Rectal smooth muscle tissue (tissue), 1 donor: ENCODE measurements around the gene UBR4.

Experiments used
- H3K27ac ChIP-seq: one replicate; pipeline ENCODE4 v1.7.0; 2013; ENCODE audit warnings: low read depth, low read length, inconsistent platforms
- H3K27me3 ChIP-seq: one replicate; pipeline ENCODE4 v1.7.0; 2013; ENCODE audit warnings: low read length; ENCODE audit not compliant: control insufficient read depth, insufficient read depth
- H3K36me3 ChIP-seq: one replicate; pipeline ENCODE4 v1.7.0; 2013; ENCODE audit warnings: low read length; ENCODE audit not compliant: control insufficient read depth, insufficient read depth
- H3K4me1 ChIP-seq: one replicate; pipeline ENCODE4 v1.7.0; 2013; ENCODE audit warnings: low read length; ENCODE audit not compliant: control insufficient read depth, insufficient read depth
- H3K4me3 ChIP-seq: one replicate; pipeline ENCODE4 v1.7.0; 2013; ENCODE audit warnings: low read length
- H3K9ac ChIP-seq: one replicate; pipeline ENCODE4 v1.7.0; 2013; ENCODE audit warnings: low read length

The UBR4 gene

DNA sequence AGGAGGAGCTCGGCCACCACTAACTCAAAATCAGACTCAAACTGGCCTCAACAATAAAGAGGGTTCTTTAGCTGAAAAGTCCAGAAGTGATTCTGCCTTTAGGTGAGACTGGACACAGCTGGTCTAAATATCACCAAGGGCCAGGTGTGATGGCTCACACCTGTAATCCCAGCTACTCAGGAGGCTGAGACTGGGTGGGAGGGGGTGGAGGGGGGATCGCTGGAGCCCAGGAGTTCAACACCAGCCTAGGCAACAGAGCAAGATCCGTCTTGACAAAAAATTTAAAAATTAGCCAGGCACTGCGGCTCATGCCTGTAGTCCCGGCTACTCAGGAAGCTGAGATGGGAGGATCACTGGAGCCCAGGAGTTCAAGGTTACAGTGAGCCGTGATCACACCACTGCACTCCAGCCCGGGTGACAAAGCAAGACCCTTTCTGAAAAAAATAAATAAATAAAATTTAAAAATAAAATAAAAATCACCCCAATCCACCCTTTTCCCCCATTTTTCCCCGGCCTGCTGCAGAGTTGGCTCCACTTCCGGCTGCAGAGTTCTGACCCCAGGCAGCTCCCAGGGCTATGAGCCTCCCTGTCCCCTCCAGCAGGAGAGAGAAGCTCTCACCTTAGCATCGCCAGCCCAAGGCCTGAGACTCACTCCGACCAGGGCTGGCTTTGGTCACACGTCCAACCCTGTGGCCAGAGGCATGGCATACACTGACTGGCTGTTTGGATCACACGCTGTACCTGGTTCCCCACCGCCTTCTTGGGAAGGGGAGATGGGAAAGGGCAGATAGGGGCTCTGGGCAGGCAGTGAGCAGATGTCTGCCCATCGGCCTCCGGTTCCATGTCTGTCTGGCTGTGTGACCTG, 166.3 kb downstream of the UBR4 start:
- H3K4me1 ChIP-seq, result no peaks in the 10 kb centered on the region
- no peaks in the 10 kb centered on the region for H3K27me3 ChIP-seq
- H3K4me3 ChIP-seq, result no peak overlapping the region
- no peak overlapping the region for H3K27ac ChIP-seq
- H3K9ac ChIP-seq, result no peak overlapping the region
- H3K36me3 ChIP-seq, result no peaks in the 10 kb centered on the region

GRCh38 chr1:19042675-19043578, 167.1 kb downstream of the UBR4 start:
- H3K4me3 ChIP-seq, result no peak overlapping the region
- no peak overlapping the region for H3K27ac ChIP-seq
- no peaks in the 10 kb centered on the region for H3K36me3 ChIP-seq
- no peaks in the 10 kb centered on the region for H3K4me1 ChIP-seq
- H3K9ac ChIP-seq, result no peak overlapping the region
- H3K27me3 ChIP-seq, result no peaks in the 10 kb centered on the region

DNA sequence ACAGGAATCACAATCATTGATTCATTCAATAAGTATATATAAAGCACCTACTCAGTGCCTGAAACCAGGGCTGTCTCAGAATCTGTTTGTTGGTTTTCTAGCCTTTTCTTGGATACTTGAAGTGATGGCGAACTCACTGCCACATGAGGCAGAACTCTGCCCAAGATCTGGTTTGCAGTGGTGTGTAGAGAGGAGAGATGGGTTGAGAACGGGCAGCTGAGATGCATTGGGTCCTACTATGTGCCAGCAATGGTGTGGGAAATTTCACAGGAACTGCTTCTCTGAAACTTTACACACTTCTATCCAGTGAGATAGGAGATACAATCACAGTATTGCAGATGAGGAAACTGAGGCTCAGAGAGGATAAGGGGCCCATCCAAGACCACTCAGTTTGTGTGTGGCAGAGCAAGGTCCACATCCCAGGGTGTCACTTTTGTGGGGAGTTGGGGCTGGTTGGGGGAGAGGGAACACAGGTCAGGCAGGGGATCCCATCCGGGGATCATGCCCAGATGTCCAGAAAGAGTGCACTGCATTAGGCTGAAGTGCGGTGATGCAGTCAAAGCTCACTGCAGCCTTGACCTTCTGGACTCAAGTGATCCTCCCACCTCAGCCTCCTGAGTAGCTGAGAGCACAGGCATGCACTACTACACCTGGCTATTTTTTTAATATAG, 169.9 kb downstream of the UBR4 start:
- H3K4me3 ChIP-seq, result no peak overlapping the region
- no peaks in the 10 kb centered on the region for H3K4me1 ChIP-seq
- H3K36me3 ChIP-seq, result no peaks in the 10 kb centered on the region
- no peak overlapping the region for H3K27ac ChIP-seq
- H3K27me3 ChIP-seq, result no peaks in the 10 kb centered on the region
- H3K9ac ChIP-seq, result no peak overlapping the region

DNA sequence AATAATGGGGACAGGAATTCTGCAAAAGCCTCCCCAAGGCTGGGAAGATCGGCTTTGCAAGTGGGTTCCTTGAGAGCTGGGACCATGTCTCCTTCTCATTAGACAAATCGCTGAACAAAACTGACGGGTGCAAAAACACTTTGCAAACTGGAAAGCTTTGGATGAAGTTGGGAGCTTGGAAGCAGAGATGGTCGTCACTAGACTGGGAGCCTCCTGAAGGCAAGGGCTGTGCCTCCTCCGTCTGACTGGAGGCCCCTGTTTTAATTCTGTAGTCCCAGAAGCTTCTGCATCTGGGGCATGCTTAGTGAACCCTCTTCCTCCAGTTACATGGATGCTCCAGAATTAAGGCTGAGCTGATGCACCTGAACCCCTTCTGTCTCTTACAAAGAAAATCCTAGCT, 171.3 kb downstream of the UBR4 start:
- Histone ChIP-seq H3K36me3 (no peaks in the 10 kb centered on the region), H3K27ac (no peak overlapping the region), H3K4me3 (no peak overlapping the region), H3K4me1 (no peaks in the 10 kb centered on the region), H3K9ac (no peak overlapping the region), H3K27me3 (peaks cover 4% of the 10 kb centered on the region)

DNA sequence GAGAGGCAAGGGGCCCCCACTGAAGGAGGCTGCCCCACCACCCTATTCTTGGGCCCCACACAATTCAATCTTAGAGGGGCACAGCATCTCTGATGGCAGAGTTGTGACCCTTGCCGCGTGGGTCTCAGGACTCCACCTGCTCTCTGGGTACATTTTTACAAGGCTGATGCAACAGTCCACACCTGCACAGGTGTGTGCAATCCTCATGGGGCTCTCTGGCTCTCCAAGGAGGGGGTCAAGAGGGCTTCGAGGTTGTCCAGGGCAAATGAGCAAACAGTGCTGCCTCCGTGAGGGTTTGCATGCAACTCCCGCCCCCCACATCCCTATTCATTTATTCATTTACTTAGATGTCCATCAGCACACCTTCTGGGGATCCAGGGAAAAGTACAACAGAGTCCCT, 172.0 kb downstream of the UBR4 start:
- Histone ChIP-seq H3K4me1 (no peaks in the 10 kb centered on the region), H3K36me3 (no peaks in the 10 kb centered on the region), H3K9ac (no peak overlapping the region), H3K27me3 (peaks cover 4% of the 10 kb centered on the region), H3K4me3 (no peak overlapping the region), H3K27ac (no peak overlapping the region)

DNA sequence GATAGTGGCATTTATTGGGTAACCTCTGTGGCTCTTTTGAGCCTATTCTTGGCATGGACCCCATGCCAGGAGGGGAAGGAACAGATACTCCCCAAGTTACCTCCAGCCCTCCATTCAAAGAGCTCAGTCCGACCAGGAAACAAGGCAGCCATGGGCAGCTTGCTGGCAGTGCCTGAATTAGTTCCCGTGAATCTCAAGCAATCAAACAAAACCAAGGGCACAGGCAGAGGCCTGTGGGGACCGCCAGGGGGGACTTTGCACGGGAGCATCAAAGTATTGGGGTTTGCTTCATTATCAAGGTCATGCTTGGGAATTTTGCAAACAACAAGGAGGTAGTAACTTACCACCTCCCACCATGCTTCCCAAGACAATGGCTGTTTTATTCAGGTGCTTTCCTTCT, 172.4 kb downstream of the UBR4 start:
- no peak overlapping the region for H3K4me3 ChIP-seq
- H3K9ac ChIP-seq, result no peak overlapping the region
- H3K27ac ChIP-seq, result no peak overlapping the region
- no peaks in the 10 kb centered on the region for H3K36me3 ChIP-seq
- peaks cover 4% of the 10 kb centered on the region for H3K27me3 ChIP-seq
- H3K4me1 ChIP-seq, result no peaks in the 10 kb centered on the region

- no peak overlapping the region for H3K4me3 ChIP-seq
- H3K27me3 ChIP-seq, result peaks cover 4% of the 10 kb centered on the region
- no peak overlapping the region for H3K9ac ChIP-seq
- no peak overlapping the region for H3K27ac ChIP-seq
- no peaks in the 10 kb centered on the region for H3K36me3 ChIP-seq
- H3K4me1 ChIP-seq, result no peaks in the 10 kb centered on the region
These were observed 173.1 kb downstream of the UBR4 start for GRCh38 chr1:19036813-19037605.

DNA sequence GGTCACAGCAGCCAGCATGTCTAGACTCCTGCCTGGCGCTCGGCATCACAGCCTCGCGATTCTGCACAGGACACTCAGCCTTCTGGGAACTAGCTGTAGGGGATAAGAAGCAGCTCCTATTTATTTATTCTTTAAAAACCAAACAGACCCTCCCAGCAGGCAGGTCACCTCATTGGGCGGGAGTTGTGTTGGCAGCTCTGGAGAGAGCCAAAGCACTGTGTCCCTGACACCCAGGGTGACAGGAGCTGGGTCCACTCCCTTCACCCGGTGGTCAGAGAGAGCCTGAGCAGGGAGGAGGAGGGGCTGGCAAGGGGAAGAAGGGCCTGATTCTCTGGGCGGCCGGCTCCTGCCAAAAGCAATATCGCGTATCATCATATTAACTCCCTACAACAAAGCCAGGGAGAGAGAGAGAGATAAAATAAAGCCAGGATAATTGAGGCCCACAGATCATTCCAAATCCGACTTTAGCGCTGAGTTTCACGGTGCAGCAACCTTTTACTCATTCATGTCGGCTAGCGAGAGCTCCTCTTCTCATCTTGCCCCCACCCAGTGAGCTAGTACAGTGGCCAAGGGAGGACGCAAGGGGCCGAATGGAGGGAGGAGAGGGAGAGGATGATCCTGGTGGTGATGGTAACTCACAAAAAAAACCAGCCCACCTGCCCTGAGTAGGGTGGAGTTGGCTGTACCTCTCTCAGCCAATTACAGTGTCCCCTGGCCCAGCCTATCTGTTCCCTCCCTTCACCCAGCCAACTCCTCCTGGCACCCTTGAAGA, 173.8 kb downstream of the UBR4 start:
- no peak overlapping the region for H3K27ac ChIP-seq
- no peak overlapping the region for H3K4me3 ChIP-seq
- peaks cover 4% of the 10 kb centered on the region for H3K27me3 ChIP-seq
- no peaks in the 10 kb centered on the region for H3K36me3 ChIP-seq
- H3K4me1 ChIP-seq, result no peaks in the 10 kb centered on the region
- H3K9ac ChIP-seq, result no peak overlapping the region

- no peaks in the 10 kb centered on the region for H3K4me1 ChIP-seq
- H3K36me3 ChIP-seq, result no peaks in the 10 kb centered on the region
- H3K9ac ChIP-seq, result no peak overlapping the region
- no peak overlapping the region for H3K27ac ChIP-seq
- peaks cover 4% of the 10 kb centered on the region for H3K27me3 ChIP-seq
- H3K4me3 ChIP-seq, result no peak overlapping the region
These were observed 174.6 kb downstream of the UBR4 start for GRCh38 chr1:19035377-19036040.

DNA sequence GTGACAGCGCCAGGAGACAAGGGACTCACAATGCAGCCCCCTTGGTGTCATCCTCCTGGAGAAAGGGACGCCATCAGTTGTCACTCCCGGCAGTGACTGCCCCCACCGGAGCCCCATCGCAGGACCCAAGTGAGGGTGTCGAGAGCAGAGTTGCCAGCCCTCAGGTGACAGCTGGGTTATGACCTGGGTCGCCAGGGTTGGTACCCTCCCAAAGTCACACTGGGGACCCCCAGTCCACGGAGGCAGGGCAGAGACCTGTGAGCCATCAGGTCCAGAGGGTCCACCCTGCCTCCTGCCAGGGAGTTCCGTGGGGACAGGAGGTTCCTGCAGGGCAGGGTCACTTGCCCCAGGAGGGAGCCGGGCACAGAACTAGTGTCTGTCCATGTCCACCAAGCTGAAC, 175.3 kb downstream of the UBR4 start:
- H3K4me3 ChIP-seq, result no peak overlapping the region
- H3K36me3 ChIP-seq, result no peaks in the 10 kb centered on the region
- H3K4me1 ChIP-seq, result no peaks in the 10 kb centered on the region
- H3K27ac ChIP-seq, result no peak overlapping the region
- peaks cover 4% of the 10 kb centered on the region for H3K27me3 ChIP-seq
- H3K9ac ChIP-seq, result no peak overlapping the region
